ENCODE results near the gene RBPJ. TPM values are rescaled to one million over a fixed set of nuclear protein-coding genes. Genes with fewer than 3 reads are reported as not detected.

Gene RBPJ
- total RNA-seq, 2 experiments from 2014 or later: 64.1 to 72.3 TPM

DNA sequence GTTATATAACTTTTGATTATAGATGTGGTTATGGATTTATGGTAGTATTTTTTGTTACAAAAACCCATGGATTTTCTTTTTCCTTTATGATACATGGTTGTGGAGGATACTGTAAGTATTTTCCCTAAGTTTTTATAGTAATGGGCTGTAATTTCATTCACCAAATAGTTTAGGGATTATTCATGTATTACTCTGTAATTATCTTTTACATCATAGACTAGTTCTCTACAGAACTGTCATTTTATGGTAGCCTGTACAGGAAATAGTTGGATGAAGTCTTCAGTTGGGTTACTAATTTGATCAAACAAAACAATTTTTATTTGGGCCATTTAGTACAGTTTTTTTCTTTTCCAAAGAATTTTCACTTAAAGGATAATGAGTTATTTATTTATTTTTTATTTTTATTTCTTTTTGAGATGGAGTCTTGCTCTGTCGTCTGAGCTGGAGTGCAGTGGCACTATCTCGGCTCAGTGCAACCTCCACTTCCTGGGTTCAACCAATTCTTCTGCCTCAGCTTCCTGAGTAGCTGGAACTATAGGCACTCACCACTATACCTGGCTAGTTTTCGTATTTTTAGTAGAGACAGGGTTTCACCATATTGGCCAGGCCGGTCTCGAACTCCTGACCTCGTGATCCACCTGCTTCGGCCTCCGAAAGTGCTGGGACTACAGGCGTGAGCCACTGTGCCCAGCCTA is 42.1 kb downstream of the RBPJ start:
- no peak for DNase-seq
- Mint-ChIP-seq H3K27me3 (no peaks in the 10 kb centered on the region), H3K4me1 (ENCODE audit: low read depth) (peaks cover 52% of the 10 kb centered on the region), H3K9me3 (no peaks in the 10 kb centered on the region), H3K36me3 (ENCODE audit: low read depth) (peaks cover 15% of the 10 kb centered on the region), H3K4me3 (no peak overlapping the region), H3K27ac (no peak overlapping the region)
- H3K4me1 ChIP-seq (ENCODE audit: insufficient read depth, low read length): peaks cover 13% of the 10 kb centered on the region
- TF ChIP-seq, protein P1, sequence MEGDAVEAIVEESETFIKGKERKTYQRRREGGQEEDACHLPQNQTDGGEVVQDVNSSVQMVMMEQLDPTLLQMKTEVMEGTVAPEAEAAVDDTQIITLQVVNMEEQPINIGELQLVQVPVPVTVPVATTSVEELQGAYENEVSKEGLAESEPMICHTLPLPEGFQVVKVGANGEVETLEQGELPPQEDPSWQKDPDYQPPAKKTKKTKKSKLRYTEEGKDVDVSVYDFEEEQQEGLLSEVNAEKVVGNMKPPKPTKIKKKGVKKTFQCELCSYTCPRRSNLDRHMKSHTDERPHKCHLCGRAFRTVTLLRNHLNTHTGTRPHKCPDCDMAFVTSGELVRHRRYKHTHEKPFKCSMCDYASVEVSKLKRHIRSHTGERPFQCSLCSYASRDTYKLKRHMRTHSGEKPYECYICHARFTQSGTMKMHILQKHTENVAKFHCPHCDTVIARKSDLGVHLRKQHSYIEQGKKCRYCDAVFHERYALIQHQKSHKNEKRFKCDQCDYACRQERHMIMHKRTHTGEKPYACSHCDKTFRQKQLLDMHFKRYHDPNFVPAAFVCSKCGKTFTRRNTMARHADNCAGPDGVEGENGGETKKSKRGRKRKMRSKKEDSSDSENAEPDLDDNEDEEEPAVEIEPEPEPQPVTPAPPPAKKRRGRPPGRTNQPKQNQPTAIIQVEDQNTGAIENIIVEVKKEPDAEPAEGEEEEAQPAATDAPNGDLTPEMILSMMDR (IDR thresholded peaks at IDR 0.05): no peak
- no peaks in the 10 kb centered on the region for H3K36me3 ChIP-seq (ENCODE audit: insufficient read depth, low read length)
- H3K27ac ChIP-seq (ENCODE audit: low read depth in 1 of 2, low read length in 2 of 2): no peak overlapping the region
- no peaks in the 10 kb centered on the region for H3K27me3 ChIP-seq (ENCODE audit: control insufficient read depth in 1 of 2, insufficient read depth in 2 of 2, low read length in 2 of 2)
- no peak for ATAC-seq (ENCODE audit: poor library complexity)
- no peak overlapping the region for H3K4me3 ChIP-seq (ENCODE audit: low read length)
- POLR2A ChIA-PET: no interaction called here
- intact Hi-C loops (cut with DNase I, micrococcal nuclease): no loop called here
- H3K9me3 ChIP-seq (ENCODE audit: control insufficient read depth in 1 of 2, insufficient read depth in 1 of 2, low read length in 2 of 2): no peaks in the 10 kb centered on the region
- CTCF ChIA-PET: interaction anchor here (0.9 kb wide), 1 partner anchor 38 kb away, joined by 3 read pairs; no protein-coding TSS in a partner anchor

DNA sequence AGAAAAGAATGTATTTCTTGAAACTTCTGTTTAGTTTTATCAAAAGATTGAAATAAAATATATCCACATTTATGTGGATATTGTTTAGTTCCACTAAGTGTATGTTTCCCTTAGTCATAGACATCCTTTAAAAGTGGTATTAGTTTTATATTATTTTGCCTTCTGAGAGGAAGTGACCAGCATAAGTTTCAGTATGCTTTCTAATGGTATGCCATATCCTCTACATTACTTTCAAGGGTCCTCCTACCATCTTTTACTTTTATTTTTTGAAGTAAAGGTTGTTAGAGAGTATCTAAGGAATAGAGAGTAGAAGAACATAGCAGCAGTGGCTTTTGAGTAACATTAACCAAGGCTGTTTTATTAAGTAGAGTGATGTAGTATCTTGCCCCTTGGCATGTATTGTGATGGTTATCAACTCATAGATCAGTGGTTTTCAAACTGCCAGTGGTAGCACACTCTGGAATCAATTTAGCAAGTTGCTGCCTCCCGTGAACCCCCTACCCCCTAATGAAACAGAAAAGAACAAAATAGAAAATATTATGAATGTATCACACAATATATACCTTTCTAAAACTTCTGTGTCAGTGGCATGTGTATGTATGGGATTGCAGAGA is 44.8 kb downstream of the RBPJ start:
- ChIA-PET CTCF (interaction anchor here (1.6 kb wide), 1 partner anchor 35 kb away, joined by 3 read pairs; no protein-coding TSS in a partner anchor), POLR2A (no interaction called here)
- no peak overlapping the region for H3K4me3 Mint-ChIP-seq
- H3K36me3 Mint-ChIP-seq (ENCODE audit: low read depth): peaks cover 23% of the 10 kb centered on the region
- H3K4me1 ChIP-seq (ENCODE audit: insufficient read depth, low read length): peaks cover 10% of the 10 kb centered on the region
- no peak overlapping the region for H3K4me3 ChIP-seq (ENCODE audit: low read length)
- DNase-seq (no peak), ATAC-seq (ENCODE audit: poor library complexity) (no peak)
- no peaks in the 10 kb centered on the region for H3K9me3 Mint-ChIP-seq
- H3K27me3 ChIP-seq (ENCODE audit: control insufficient read depth in 1 of 2, insufficient read depth in 2 of 2, low read length in 2 of 2): no peaks in the 10 kb centered on the region
- H3K36me3 ChIP-seq (ENCODE audit: insufficient read depth, low read length): peaks cover 3% of the 10 kb centered on the region
- no peak overlapping the region for H3K27ac ChIP-seq (ENCODE audit: low read depth in 1 of 2, low read length in 2 of 2)
- H3K4me1 Mint-ChIP-seq (ENCODE audit: low read depth): peaks cover 67% of the 10 kb centered on the region
- intact Hi-C loops (cut with DNase I, micrococcal nuclease): no loop called here
- no peaks in the 10 kb centered on the region for H3K27me3 Mint-ChIP-seq
- H3K27ac Mint-ChIP-seq: no peak overlapping the region
- TF ChIP-seq, protein P1 (IDR thresholded peaks at IDR 0.05): no peak
- H3K9me3 ChIP-seq (ENCODE audit: control insufficient read depth in 1 of 2, insufficient read depth in 1 of 2, low read length in 2 of 2): no peaks in the 10 kb centered on the region

GRCh38 chr4:26367811-26368210 is 47.0 kb downstream of the RBPJ start:
- H3K4me1 ChIP-seq (ENCODE audit: insufficient read depth, low read length): peaks cover 12% of the 10 kb centered on the region
- H3K4me1 Mint-ChIP-seq (ENCODE audit: low read depth): peaks cover 60% of the 10 kb centered on the region
- ATAC-seq (ENCODE audit: poor library complexity) (no peak), DNase-seq (no peak)
- intact Hi-C loops (cut with DNase I, micrococcal nuclease): no loop called here
- H3K27ac ChIP-seq (ENCODE audit: low read depth in 1 of 2, low read length in 2 of 2): no peak overlapping the region
- H3K4me3 ChIP-seq (ENCODE audit: low read length): no peak overlapping the region
- H3K27me3 ChIP-seq (ENCODE audit: control insufficient read depth in 1 of 2, insufficient read depth in 2 of 2, low read length in 2 of 2): no peaks in the 10 kb centered on the region
- no peaks in the 10 kb centered on the region for H3K9me3 ChIP-seq (ENCODE audit: control insufficient read depth in 1 of 2, insufficient read depth in 1 of 2, low read length in 2 of 2)
- no peaks in the 10 kb centered on the region for H3K27me3 Mint-ChIP-seq
- H3K9me3 Mint-ChIP-seq: no peaks in the 10 kb centered on the region
- ChIA-PET CTCF (no interaction called here), POLR2A (no interaction called here)
- H3K36me3 Mint-ChIP-seq (ENCODE audit: low read depth): peaks cover 23% of the 10 kb centered on the region
- peaks cover 3% of the 10 kb centered on the region for H3K36me3 ChIP-seq (ENCODE audit: insufficient read depth, low read length)
- TF ChIP-seq, protein P1 (IDR thresholded peaks at IDR 0.05): no peak
- no peak overlapping the region for H3K27ac Mint-ChIP-seq
- no peak overlapping the region for H3K4me3 Mint-ChIP-seq
